ENCODE results near the gene NTN5. TPM values are rescaled to one million over a fixed set of nuclear protein-coding genes. Genes with fewer than 3 reads are reported as not detected.
"Not testable (repeated sequence)": the region's sequence is repeated elsewhere in the genome, so short reads cannot be mapped to it uniquely, and the experiment has no call there.

The NTN5 gene
- total and polyA plus RNA-seq, 2 of the 4 experiments (the other 2 are of a cell fraction): 0.19 TPM; not detected in 1

DNA sequence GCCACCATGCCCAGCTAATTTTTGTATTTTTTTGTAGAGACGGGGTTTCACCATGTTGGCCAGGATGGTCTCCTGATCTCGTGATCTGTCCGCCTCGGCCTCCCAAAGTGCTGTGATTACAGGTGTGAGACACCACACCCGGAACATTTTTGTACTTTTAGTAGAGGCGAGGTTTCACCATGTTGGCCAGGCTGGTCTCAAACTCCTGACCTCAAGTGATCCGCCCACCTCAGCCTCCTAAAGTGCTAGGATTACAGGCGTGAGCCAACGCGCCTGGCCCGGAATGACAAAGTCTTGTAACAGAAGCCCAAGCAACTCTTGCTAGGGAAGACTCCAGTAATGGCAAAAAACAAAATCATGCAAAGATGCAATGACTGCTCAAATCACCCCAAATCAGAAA, 40.5 kb downstream of the NTN5 start:
- H4K5ac ChIP-seq (ENCODE audit: low read depth, low read length); ATAC-seq (ENCODE audit: low read depth); H3K4me3 ChIP-seq (ENCODE audit: insufficient read depth, low read depth, low read length); H4K8ac ChIP-seq (ENCODE audit: low read depth in 2 of 2, low read length in 2 of 2); DNase-seq; BruUV-seq (replicated peaks); H3K9ac ChIP-seq (ENCODE audit: low read depth, low read length); H2AFZ ChIP-seq (replicated peaks; ENCODE audit: low read length, poor library complexity); H2BK20ac ChIP-seq (ENCODE audit: low read depth, low read length); in situ Hi-C loops (cut with MboI; ENCODE audit: low sequenced_read_pairs); POLR2A ChIA-PET (ENCODE audit: unreplicated experiment); H3K18ac ChIP-seq (ENCODE audit: low read depth, low read length); H3K27ac ChIP-seq (ENCODE audit: insufficient read depth, low read length); H3K56ac ChIP-seq (ENCODE audit: extremely low read depth, insufficient read depth, low read length); dilution Hi-C loops (cut with HindIII; ENCODE audit: low sequenced_read_pairs, unreplicated experiment); H3K27me3 ChIP-seq (ENCODE audit: control insufficient read depth, insufficient read depth, low read length); H3K4me2 ChIP-seq (ENCODE audit: low read depth, low read length); H3K23ac ChIP-seq (ENCODE audit: low read depth, low read length); H4K91ac ChIP-seq (ENCODE audit: insufficient read depth, low read depth, low read length); H3K36me3 ChIP-seq (ENCODE audit: control insufficient read depth, insufficient read depth, low read length); H3K9me3 ChIP-seq (ENCODE audit: control insufficient read depth, insufficient read depth, low read length); H3K4ac ChIP-seq (ENCODE audit: low read depth, low read length); intact Hi-C loops (cut with micrococcal nuclease); H4K20me1 ChIP-seq (ENCODE audit: insufficient read depth, low read length); H2BK15ac ChIP-seq (ENCODE audit: low read depth, low read length); H2AK9ac ChIP-seq (replicated peaks; ENCODE audit: low read depth, low read length, poor library complexity): not testable (repeated sequence)
- H3K9me1 ChIP-seq (ENCODE audit: insufficient read depth, low read length): peaks cover 23% of the 10 kb centered on the region
- H3K14ac ChIP-seq (replicated peaks; ENCODE audit: low read depth, low read length): 0 out of 2 replicates have a peak overlapping the region, but pooled peaks have one; percentile 10
- peaks cover 39% of the 10 kb centered on the region for H3K4me1 ChIP-seq (ENCODE audit: control insufficient read depth, insufficient read depth, low read length)
- peak overlapping the region; percentile 56; the same call in 1 of the 2 replicates for H2AK5ac ChIP-seq (ENCODE audit: low read depth, low read length)
- H2BK5ac ChIP-seq (ENCODE audit: low read depth, low read length, poor library complexity, severe bottlenecking): peak overlapping the region; percentile 36
- H2BK120ac ChIP-seq (ENCODE audit: low read depth, low read length): peak overlapping the region; percentile 19
- peaks cover 0 to 14% of the 10 kb centered on the region in 2 experiments; a peak in 3 of 4 replicates for H3K79me1 ChIP-seq (ENCODE audit: low read depth in 1 of 2, low read length in 2 of 2)
- CTCF ChIA-PET: interaction anchor here (0.6 kb wide), 1 partner anchor 212 kb away, joined by 9 read pairs; no protein-coding TSS in a partner anchor
- 91% methylated on average over 4 of the region's 11 CpGs; no CpG with 5 or more reads in 1 of the 2 experiments for WGBS, 2 experiments (ENCODE audit: extremely low coverage in 2 of 2, insufficient read length in 1 of 2)

Data from IMR-90 (cell line).